Keratinocyte (primary cell): ENCODE measurements around the gene CCDC18. TPM values are rescaled to one million over a fixed set of nuclear protein-coding genes. Genes with fewer than 3 reads are reported as not detected.

Experiments
- DNase-seq: peaks from one replicate; pipeline ENCODE4 v3.0.0-alpha.2; 2011; ENCODE audit warnings: low read depth, missing footprints, low spot score
- FAIRE-seq: peaks from 2 replicates; lab custom pipeline; 2011; peaks lifted over from hg19 to GRCh38; lab: Jason Lieb, UNC
- H2AFZ ChIP-seq: 2 replicates; pipeline ENCODE4 v1.6.0; 2012; ENCODE audit warnings: low read length, control low read depth, inconsistent platforms; ENCODE audit not compliant: control insufficient read depth
- H3K27ac ChIP-seq: 2 replicates; pipeline ENCODE4 v1.5.1; 2011; ENCODE audit warnings: low read length; ENCODE audit not compliant: control insufficient read depth, insufficient read depth
- H3K27me3 ChIP-seq: 3 replicates; pipeline ENCODE4 v1.6.0; 2011; ENCODE audit warnings: low read length; ENCODE audit not compliant: control insufficient read depth, insufficient read depth; ENCODE audit errors: extremely low read depth
- H3K36me3 ChIP-seq, 2 experiments: 2 replicates in 1 of 2; 3 replicates in 1 of 2; pipeline ENCODE4 v1.5.1; 2011; ENCODE audit warnings: low read length in 2 of 2, mild to moderate bottlenecking in 1 of 2; ENCODE audit not compliant: control insufficient read depth in 2 of 2, insufficient read depth in 2 of 2; ENCODE audit errors: extremely low read depth in 1 of 2
- H3K4me1 ChIP-seq: 3 replicates; pipeline ENCODE4 v1.5.1; 2011; ENCODE audit warnings: low read length; ENCODE audit not compliant: control insufficient read depth, insufficient read depth; ENCODE audit errors: extremely low read depth
- H3K4me2 ChIP-seq: 3 replicates; pipeline ENCODE4 v1.6.0; 2011; ENCODE audit warnings: low read depth, low read length; ENCODE audit not compliant: control insufficient read depth, insufficient read depth; ENCODE audit errors: extremely low read depth
- H3K4me3 ChIP-seq, 3 experiments: fragments of 200-600 bp in 1 of 3; sonication (generic) in 1 of 3; 2 replicates in 2 of 3; 3 replicates in 1 of 3; pipeline ENCODE4 v1.5.1; 2011 to 2016; ENCODE audit warnings: low read length in 3 of 3, mild to moderate bottlenecking in 3 of 3, control low read depth in 2 of 3, inconsistent platforms in 1 of 3, low read depth in 1 of 3, mixed read lengths in 1 of 3, mixed run types in 1 of 3, moderate library complexity in 1 of 3; ENCODE audit not compliant: control insufficient read depth in 2 of 3, insufficient read depth in 2 of 3; ENCODE audit errors: extremely low read depth in 1 of 3
- H3K79me2 ChIP-seq: 2 replicates; pipeline ENCODE4 v1.6.0; 2012; ENCODE audit warnings: low read length; ENCODE audit not compliant: control insufficient read depth, insufficient read depth
- H3K9ac ChIP-seq: 3 replicates; pipeline ENCODE4 v1.6.0; 2011; ENCODE audit warnings: low read length; ENCODE audit not compliant: control insufficient read depth, insufficient read depth; ENCODE audit errors: extremely low read depth
- H3K9me1 ChIP-seq: 3 replicates; pipeline ENCODE4 v1.6.0; 2011; ENCODE audit warnings: low read length; ENCODE audit not compliant: control insufficient read depth, insufficient read depth; ENCODE audit errors: extremely low read depth
- H3K9me3 ChIP-seq: 2 replicates; pipeline ENCODE4 v1.5.1; 2012; ENCODE audit warnings: low read depth, low read length; ENCODE audit not compliant: control insufficient read depth
- H4K20me1 ChIP-seq: 3 replicates; pipeline ENCODE4 v1.6.0; 2011; ENCODE audit warnings: low read length; ENCODE audit not compliant: control insufficient read depth, insufficient read depth; ENCODE audit errors: extremely low read depth
- EZH2 ChIP-seq: IDR thresholded peaks from one replicate; pipeline ENCODE4 v1.6.1; 2012; ENCODE audit warnings: inconsistent platforms, mild to moderate bottlenecking, low read length, moderate library complexity
- dilution Hi-C: fragments of 300-500 bp; cut with MboI; formaldehyde crosslinking; loops from one replicate; pipeline ENCODE4 v1.7.0; 2020; ENCODE audit warnings: low sequenced_read_pairs; ENCODE audit not compliant: extremely low pct_ligation_motif_present
- polyA plus RNA-seq, 5 experiments: library from polyadenylated mRNA; depleted of rRNA in 3 of 5; stranded (reverse) in 3 of 5; stranded (forward) in 1 of 5; unstranded in 1 of 5; fragments of >200 nt; gene quantifications; 1 replicate in 1 of 5; 2 replicates in 3 of 5; 3 replicates in 1 of 5; pipeline versions ENCODE4 v1.2.1 to v1.2.3, GENCODE V29; 2011 to 2012; ENCODE audit warnings: missing spikeins in 2 of 5, low read depth in 1 of 5, low replicate concordance in 1 of 5
- TF ChIP-seq, protein P1 (sequence below), 3 experiments: IDR thresholded peaks in 1 of 3; conservative IDR thresholded peaks in 1 of 3; optimal IDR thresholded peaks in 1 of 3; 2 replicates in 2 of 3; 3 replicates in 1 of 3; pipeline versions ENCODE3 to v1.5.1; 2011; ENCODE audit warnings: low read length in 3 of 3, mild to moderate bottlenecking in 3 of 3, moderate library complexity in 2 of 3, control low read depth in 1 of 3, inconsistent platforms in 1 of 3; ENCODE audit not compliant: insufficient read depth in 2 of 3; ENCODE audit errors: extremely low read depth in 1 of 3

CCDC18 gene
- polyA plus RNA-seq, 1 donor (not counting 4 experiments of a cell fraction or from before 2014, with no cell fraction given): 6.0 TPM

GRCh38 chr1:93207211-93207610 is 26.7 kb downstream of the CCDC18 start:
- no peak for FAIRE-seq
- peaks cover 2 to 10% of the 10 kb centered on the region in 2 experiments for H3K36me3 ChIP-seq
- H3K27ac ChIP-seq: no peak overlapping the region
- no peak overlapping the region for H2AFZ ChIP-seq
- no peak for TF ChIP-seq EZH2
- TF ChIP-seq, protein P1, sequence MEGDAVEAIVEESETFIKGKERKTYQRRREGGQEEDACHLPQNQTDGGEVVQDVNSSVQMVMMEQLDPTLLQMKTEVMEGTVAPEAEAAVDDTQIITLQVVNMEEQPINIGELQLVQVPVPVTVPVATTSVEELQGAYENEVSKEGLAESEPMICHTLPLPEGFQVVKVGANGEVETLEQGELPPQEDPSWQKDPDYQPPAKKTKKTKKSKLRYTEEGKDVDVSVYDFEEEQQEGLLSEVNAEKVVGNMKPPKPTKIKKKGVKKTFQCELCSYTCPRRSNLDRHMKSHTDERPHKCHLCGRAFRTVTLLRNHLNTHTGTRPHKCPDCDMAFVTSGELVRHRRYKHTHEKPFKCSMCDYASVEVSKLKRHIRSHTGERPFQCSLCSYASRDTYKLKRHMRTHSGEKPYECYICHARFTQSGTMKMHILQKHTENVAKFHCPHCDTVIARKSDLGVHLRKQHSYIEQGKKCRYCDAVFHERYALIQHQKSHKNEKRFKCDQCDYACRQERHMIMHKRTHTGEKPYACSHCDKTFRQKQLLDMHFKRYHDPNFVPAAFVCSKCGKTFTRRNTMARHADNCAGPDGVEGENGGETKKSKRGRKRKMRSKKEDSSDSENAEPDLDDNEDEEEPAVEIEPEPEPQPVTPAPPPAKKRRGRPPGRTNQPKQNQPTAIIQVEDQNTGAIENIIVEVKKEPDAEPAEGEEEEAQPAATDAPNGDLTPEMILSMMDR (optimal IDR thresholded peaks at IDR 0.05 in 1 of 3, IDR thresholded peaks at IDR 0.05 in 1 of 3, conservative IDR thresholded peaks at IDR 0.05 in 1 of 3; ENCODE audit: extremely low read depth in 1 of 3, insufficient read depth in 2 of 3, low read length in 3 of 3): no peak
- dilution Hi-C loops: no loop called here
- H3K27me3 ChIP-seq: no peaks in the 10 kb centered on the region
- no peaks in the 10 kb centered on the region for H3K9me1 ChIP-seq
- H4K20me1 ChIP-seq: no peaks in the 10 kb centered on the region
- H3K79me2 ChIP-seq: no peaks in the 10 kb centered on the region
- H3K4me1 ChIP-seq: no peaks in the 10 kb centered on the region
- H3K9me3 ChIP-seq: no peaks in the 10 kb centered on the region
- DNase-seq: no peak
- no peak overlapping the region for H3K9ac ChIP-seq
- H3K4me2 ChIP-seq: no peak overlapping the region
- no peak overlapping the region for H3K4me3 ChIP-seq

GRCh38 chr1:93215322-93215721 is 34.8 kb downstream of the CCDC18 start:
- DNase-seq (no peak), FAIRE-seq (no peak)
- dilution Hi-C loops: no loop called here
- H3K27me3 ChIP-seq: no peaks in the 10 kb centered on the region
- no peak overlapping the region for H3K27ac ChIP-seq
- no peak overlapping the region for H3K4me2 ChIP-seq
- no peak overlapping the region for H3K4me3 ChIP-seq
- TF ChIP-seq EZH2: no peak
- TF ChIP-seq, protein P1 (optimal IDR thresholded peaks at IDR 0.05 in 1 of 3, IDR thresholded peaks at IDR 0.05 in 1 of 3, conservative IDR thresholded peaks at IDR 0.05 in 1 of 3; ENCODE audit: extremely low read depth in 1 of 3, insufficient read depth in 2 of 3, low read length in 3 of 3): no peak
- peaks cover 2 to 17% of the 10 kb centered on the region in 2 experiments for H3K36me3 ChIP-seq
- H2AFZ ChIP-seq: no peak overlapping the region
- no peaks in the 10 kb centered on the region for H3K4me1 ChIP-seq
- no peaks in the 10 kb centered on the region for H3K9me1 ChIP-seq
- H4K20me1 ChIP-seq: no peaks in the 10 kb centered on the region
- H3K9me3 ChIP-seq: no peaks in the 10 kb centered on the region
- no peaks in the 10 kb centered on the region for H3K79me2 ChIP-seq
- H3K9ac ChIP-seq: no peak overlapping the region
